Fibroblast of pulmonary artery (primary cell): Measurements from ENCODE around the gene IFNL3.

Experiments used
- DNase-seq: peaks from one replicate; pipeline ENCODE4 v3.0.0-alpha.2; 2010; ENCODE audit warnings: low read depth
- H3K4me3 ChIP-seq: replicated peaks from 2 replicates; pipeline ENCODE4 v1.5.1; 2011; ENCODE audit warnings: low read depth, mild to moderate bottlenecking, control low read depth, low read length, moderate library complexity
- CTCF ChIP-seq: IDR thresholded peaks from 2 replicates; pipeline ENCODE4 v1.5.1; 2011; ENCODE audit warnings: mild to moderate bottlenecking, control low read depth, low read length, inconsistent platforms; ENCODE audit errors: missing control alignments

The IFNL3 gene

GRCh38 chr19:39200803-39201115 is 44.0 kb downstream of the IFNL3 start:
- no peak overlapping the region for H3K4me3 ChIP-seq
- no peak for TF ChIP-seq CTCF
- no peak for DNase-seq

- no peak overlapping the region for H3K4me3 ChIP-seq
- DNase-seq: no peak
- no peak for TF ChIP-seq CTCF
These were observed 44.6 kb downstream of the IFNL3 start for GRCh38 chr19:39200066-39200802.

GRCh38 chr19:39199025-39199424 is 45.8 kb downstream of the IFNL3 start:
- peak; percentile 56 for DNase-seq
- H3K4me3 ChIP-seq: no peak overlapping the region
- no peak for TF ChIP-seq CTCF

GRCh38 chr19:39197808-39198207 is 47.0 kb downstream of the IFNL3 start:
- H3K4me3 ChIP-seq: no peak overlapping the region
- no peak for DNase-seq
- no peak for TF ChIP-seq CTCF

GRCh38 chr19:39196860-39197562 is 47.8 kb downstream of the IFNL3 start, which contains the start of gene NCCRP1:
Gene NCCRP1 (plus strand): TSS chr19:39196964. CDS start chr19:39196983, 19 bp downstream.
- DNase-seq: no peak
- no peak within 1 kb of the TSS for H3K4me3 ChIP-seq
- TF ChIP-seq CTCF: no peak

- no peak overlapping the region for H3K4me3 ChIP-seq
- TF ChIP-seq CTCF: no peak
- no peak for DNase-seq
These were observed 48.5 kb downstream of the IFNL3 start for GRCh38 chr19:39196320-39196719.

- no peak overlapping the region for H3K4me3 ChIP-seq
- no peak for DNase-seq
- no peak for TF ChIP-seq CTCF
These were observed 49.1 kb downstream of the IFNL3 start for GRCh38 chr19:39195755-39196154.
